HCT116 (cell line): ENCODE results near the gene TOX3. TPM values are rescaled to one million over a fixed set of nuclear protein-coding genes. Genes with fewer than 3 reads are reported as not detected.

Experiments
- ATAC-seq: fragments of 200-7000 bp; cut with Tn5 transposase; 2 replicates; pipeline ENCODE4 v1.9.1; 2020; ENCODE audit warnings: mild to moderate bottlenecking, moderate library complexity
- BruUV-seq: library from RNA; stranded (reverse); fragments of 400-500 nt; replicated peaks from 2 replicates; lab custom pipeline; 2021; lab: Mats Ljungman, UMichigan
- CTCF ChIA-PET: fragments of 300-600 bp; sonication (Branson Sonifier 250); formaldehyde crosslinking; loops from one replicate; lab custom pipeline; 2021; ENCODE audit warnings: antibody characterized with exemption; lab: Charles Lee
- POLR2A ChIA-PET: fragments of 300-600, 350-600 bp; sonication (Branson Sonifier 250); formaldehyde crosslinking; loops from one replicate; lab custom pipeline; 2021; ENCODE audit warnings: antibody characterized with exemption; lab: Charles Lee
- RAD21 ChIA-PET, 2 experiments: fragments of 300-600 bp; sonication (Branson Sonifier 250); formaldehyde crosslinking; loops; one replicate each; lab custom pipeline; 2023; ENCODE audit warnings: low total read pairs in 2 of 2; ENCODE audit not compliant: uncharacterized antibody in 2 of 2, unreplicated experiment in 2 of 2, low non-redundant PET in 1 of 2; lab: Charles Lee
- DNase-seq: peaks from one replicate; pipeline ENCODE4 v3.0.0-alpha.2; 2010; ENCODE audit warnings: low read depth, low spot score
- H2AFZ ChIP-seq: fragments of 200-600 bp; shearing (Covaris generic), sonication (generic); 2 replicates; pipeline ENCODE4 v1.6.1; 2017; ENCODE audit warnings: low read depth, mixed run types, mixed read lengths, antibody characterized with exemption, low read length; ENCODE audit not compliant: poor library complexity, severe bottlenecking
- H3K27ac ChIP-seq: 2 replicates; pipeline ENCODE4 v1.5.1; 2012; ENCODE audit warnings: low read depth, low read length
- H3K27me3 ChIP-seq: fragments of 200-600 bp; sonication (generic); 2 replicates; pipeline ENCODE4 v1.6.1; 2016; ENCODE audit warnings: mixed run types, low read length, mixed read lengths; ENCODE audit not compliant: insufficient read depth
- H3K36me3 ChIP-seq, 2 experiments: fragments of 200-500 bp in 1 of 2; fragments of 200-600 bp in 1 of 2; sonication (Bioruptor generic) in 1 of 2; sonication (generic) in 1 of 2; 2 replicates each; pipeline versions ENCODE4 v1.5.1 to v1.6.1; 2014 to 2016; ENCODE audit warnings: low read length in 2 of 2, inconsistent platforms in 1 of 2, mixed read lengths in 1 of 2, mixed run types in 1 of 2; ENCODE audit not compliant: insufficient read depth in 2 of 2, control insufficient read depth in 1 of 2
- H3K4me1 ChIP-seq, 2 experiments: fragments of 200-600 bp in 1 of 2; sonication (generic) in 1 of 2; 2 replicates each; pipeline versions ENCODE4 v1.5.1 to v1.6.1; 2012 to 2017; ENCODE audit warnings: low read length in 2 of 2, inconsistent platforms in 1 of 2, mild to moderate bottlenecking in 1 of 2, mixed read lengths in 1 of 2, mixed run types in 1 of 2, moderate library complexity in 1 of 2; ENCODE audit not compliant: insufficient read depth in 2 of 2, control insufficient read depth in 1 of 2
- H3K4me2 ChIP-seq: fragments of 200-600 bp; sonication (generic); 2 replicates; pipeline ENCODE4 v1.6.1; 2017; ENCODE audit warnings: mixed run types, low read length, mixed read lengths
- H3K4me3 ChIP-seq, 2 experiments: fragments of 200-600 bp in 1 of 2; sonication (generic) in 1 of 2; replicated peaks in 1 of 2; 2 replicates each; pipeline ENCODE4 v1.5.1; 2011 to 2016; ENCODE audit warnings: low read length in 2 of 2, control low read depth in 1 of 2, low read depth in 1 of 2, mild to moderate bottlenecking in 1 of 2, mixed read lengths in 1 of 2, mixed run types in 1 of 2
- H3K79me2 ChIP-seq: fragments of 200-600 bp; sonication (generic); 2 replicates; pipeline ENCODE4 v1.6.1; 2017; ENCODE audit warnings: mild to moderate bottlenecking, mixed run types, low read length, moderate library complexity, mixed read lengths; ENCODE audit not compliant: insufficient read depth
- H3K9ac ChIP-seq: fragments of 200-600 bp; sonication (generic); 2 replicates; pipeline ENCODE4 v1.6.1; 2016; ENCODE audit warnings: low read length, mixed read lengths
- H3K9me2 ChIP-seq: fragments of 200-600 bp; sonication (generic), shearing (Covaris generic); 2 replicates; pipeline ENCODE4 v1.6.1; 2017; ENCODE audit warnings: mixed run types, mild to moderate bottlenecking, moderate library complexity; ENCODE audit not compliant: insufficient read depth
- H3K9me3 ChIP-seq, 2 experiments: fragments of 200-500 bp in 1 of 2; fragments of 200-600 bp in 1 of 2; sonication (Bioruptor generic) in 1 of 2; sonication (generic) in 1 of 2; 2 replicates each; pipeline ENCODE4 v1.6.1; 2014 to 2017; ENCODE audit warnings: low read length in 2 of 2, mixed read lengths in 2 of 2, inconsistent platforms in 1 of 2, low read depth in 1 of 2, mild to moderate bottlenecking in 1 of 2, mixed run types in 1 of 2, moderate library complexity in 1 of 2; ENCODE audit not compliant: control insufficient read depth in 1 of 2, insufficient read depth in 1 of 2
- H4K20me1 ChIP-seq: fragments of 200-600 bp; sonication (generic), shearing (Covaris generic); 2 replicates; pipeline ENCODE4 v1.6.1; 2017; ENCODE audit warnings: mixed run types, mild to moderate bottlenecking, moderate library complexity; ENCODE audit not compliant: insufficient read depth
- CBX3 ChIP-seq: IDR thresholded peaks from 2 replicates; pipeline ENCODE4 v1.6.1; 2012; ENCODE audit warnings: low read depth
- EGR1 ChIP-seq: IDR thresholded peaks from 2 replicates; pipeline ENCODE4 v1.6.1; 2012; ENCODE audit warnings: low read depth
- EZH2phosphoT487 ChIP-seq: fragments of 200-600 bp; IDR thresholded peaks from 2 replicates; pipeline ENCODE4 v1.6.1; 2018; ENCODE audit warnings: antibody characterized with exemption, borderline replicate concordance
- JUND ChIP-seq: IDR thresholded peaks from 2 replicates; pipeline ENCODE4 v1.6.1; 2012
- MAX ChIP-seq: IDR thresholded peaks from 2 replicates; pipeline ENCODE4 v1.6.1; 2012
- POLR2A ChIP-seq: IDR thresholded peaks from 2 replicates; pipeline ENCODE4 v1.7.0; 2011; ENCODE audit warnings: borderline replicate concordance; ENCODE audit not compliant: insufficient read depth, insufficient read length; ENCODE audit errors: extremely low read depth
- RAD21 ChIP-seq: IDR thresholded peaks from 2 replicates; pipeline ENCODE4 v1.6.1; 2012; ENCODE audit warnings: low read depth, mild to moderate bottlenecking
- SP1 ChIP-seq: IDR thresholded peaks from 2 replicates; pipeline ENCODE4 v1.6.1; 2012; ENCODE audit warnings: low read depth
- SRF ChIP-seq: IDR thresholded peaks from 2 replicates; pipeline ENCODE4 v1.6.1; 2012; ENCODE audit warnings: low read depth
- YY1 ChIP-seq: IDR thresholded peaks from 2 replicates; pipeline ENCODE4 v1.6.1; 2011; ENCODE audit warnings: low read length, low read depth, moderate library complexity, mild to moderate bottlenecking; ENCODE audit not compliant: insufficient replicate concordance; ENCODE audit errors: extremely low read depth
- ZNF274 ChIP-seq: fragments of 200-500 bp; sonication (Bioruptor generic); IDR thresholded peaks from 2 replicates; pipeline ENCODE4 v1.6.1; 2014; ENCODE audit warnings: mild to moderate bottlenecking, low read depth, low read length, inconsistent platforms
- intact Hi-C: fragments of 100-400 bp; cut with micrococcal nuclease; formaldehyde crosslinking; loops from 2 replicates; pipeline ENCODE4 v1.10.0; 2022
- total RNA-seq: library from RNA; stranded (reverse); gene quantifications from one replicate; pipeline ENCODE4 v1.2.1, GENCODE V29; 2021; ENCODE audit not compliant: unreplicated experiment

TOX3 gene
- total RNA-seq, 1 experiment from 2014 or later = not detected

- no peak for TF ChIP-seq SP1
These were observed 100.9 kb downstream of the TOX3 start (continued) for GRCh38 chr16:52446080-52446479.

- BruUV-seq = no TSS peak
- CTCF ChIA-PET = no interaction called here
- TF ChIP-seq SRF = no peak
These were observed 105.1 kb downstream of the TOX3 start for GRCh38 chr16:52441886-52442285.

GRCh38 chr16:52440248-52440647 lies 106.7 kb downstream of the TOX3 start:
- Histone ChIP-seq H3K4me3 (no peak overlapping the region), H3K36me3 (no peaks in the 10 kb centered on the region), H3K27me3 (no peaks in the 10 kb centered on the region), H3K9me3 (peaks cover 0 to 22% of the 10 kb centered on the region in 2 experiments; a peak in 2 of 4 replicates), H3K9ac (no peak overlapping the region), H2AFZ (no peak overlapping the region), H3K27ac (no peak overlapping the region), H3K4me1 (no peaks in the 10 kb centered on the region), H3K4me2 (no peak overlapping the region), H4K20me1 (no peaks in the 10 kb centered on the region), H3K79me2 (no peaks in the 10 kb centered on the region), H3K9me2 (no peaks in the 10 kb centered on the region)
- ChIA-PET RAD21 (no interaction called here), CTCF (no interaction called here), POLR2A (no interaction called here)
- BruUV-seq = no TSS peak
- no peak for TF ChIP-seq ZNF274
- no peak for TF ChIP-seq JUND
- TF ChIP-seq RAD21 = no peak
- no peak for TF ChIP-seq EZH2phosphoT487
- no peak for TF ChIP-seq MAX
- TF ChIP-seq POLR2A = no peak
- no peak for TF ChIP-seq SP1
- no peak for TF ChIP-seq SRF
- no peak for TF ChIP-seq YY1
- no peak for TF ChIP-seq EGR1
- TF ChIP-seq CBX3 = no peak
- DNase-seq (no peak), ATAC-seq (no peak)
- intact Hi-C loops = no loop called here

More at GRCh38 chr16:52441886-52442285, 105.1 kb downstream of the TOX3 start:
- ChIA-PET POLR2A (no interaction called here), RAD21 (no interaction called here)
- Histone ChIP-seq H3K27ac (no peak overlapping the region), H2AFZ (no peak overlapping the region), H3K9ac (no peak overlapping the region), H3K9me2 (no peaks in the 10 kb centered on the region), H3K27me3 (no peaks in the 10 kb centered on the region), H3K9me3 (peaks cover 4 to 20% of the 10 kb centered on the region in 2 experiments; a peak in 2 of 4 replicates), H3K4me1 (no peaks in the 10 kb centered on the region), H3K79me2 (no peaks in the 10 kb centered on the region), H3K4me3 (no peak overlapping the region), H3K36me3 (no peaks in the 10 kb centered on the region), H4K20me1 (no peaks in the 10 kb centered on the region), H3K4me2 (no peak overlapping the region)
- DNase-seq (no peak), ATAC-seq (no peak)
- intact Hi-C loops = no loop called here
